Measurements from ENCODE around the gene NCAM2. TPM values are rescaled to one million over a fixed set of nuclear protein-coding genes. Genes with fewer than 3 reads are reported as not detected.
"Not testable (repeated sequence)": the region's sequence is repeated elsewhere in the genome, so short reads cannot be mapped to it uniquely, and the experiment has no call there.

NCAM2 gene
- total and polyA plus RNA-seq, 5 donors from 2014 or later = not detected

GRCh38 chr21:21387916-21388315 lies 389.7 kb downstream of the NCAM2 start:
- no peaks in the 10 kb centered on the region for H3K36me3 Mint-ChIP-seq
- no peaks in the 10 kb centered on the region for H3K4me1 Mint-ChIP-seq
- no peaks in the 10 kb centered on the region for H3K36me3 ChIP-seq (ENCODE audit: control insufficient read depth, insufficient read depth, low read length)
- H3K27me3 ChIP-seq (ENCODE audit: control insufficient read depth, insufficient read depth, low read length) = no peaks in the 10 kb centered on the region
- H3K4me1 ChIP-seq (ENCODE audit: control insufficient read depth, insufficient read depth, low read length, poor library complexity, severe bottlenecking) = no peaks in the 10 kb centered on the region
- H3K4me3 ChIP-seq (ENCODE audit: low read depth, low read length) = no peak overlapping the region
- no peak for ATAC-seq (ENCODE audit: low read depth in 2 of 2)
- H3K4me3 Mint-ChIP-seq = no peak overlapping the region
- DNase-seq = no peak
- H3K9me3 Mint-ChIP-seq = peaks cover 3 to 27% (median 6%) of the 10 kb centered on the region in 7 donors
- H3K27ac ChIP-seq (ENCODE audit: insufficient read depth, low read length, poor library complexity, severe bottlenecking) = no peak overlapping the region
- H3K9me3 ChIP-seq (ENCODE audit: control insufficient read depth in 2 of 2, low read length in 2 of 2) = peaks cover 2 to 11% of the 10 kb centered on the region in 2 experiments
- no peaks in the 10 kb centered on the region for H3K27me3 Mint-ChIP-seq
- no peak overlapping the region for H3K27ac Mint-ChIP-seq

GRCh38 chr21:21394064-21394463 lies 395.9 kb downstream of the NCAM2 start:
- H3K27me3 ChIP-seq (ENCODE audit: control insufficient read depth, insufficient read depth, low read length) = no peaks in the 10 kb centered on the region
- H3K27ac Mint-ChIP-seq = no peak overlapping the region
- DNase-seq = no peak
- no peak overlapping the region for H3K4me3 ChIP-seq (ENCODE audit: low read depth, low read length)
- H3K4me1 Mint-ChIP-seq = no peaks in the 10 kb centered on the region
- no peak overlapping the region for H3K27ac ChIP-seq (ENCODE audit: insufficient read depth, low read length, poor library complexity, severe bottlenecking)
- no peak overlapping the region for H3K4me3 Mint-ChIP-seq
- H3K9me3 Mint-ChIP-seq = peaks cover 4 to 34% (median 10%) of the 10 kb centered on the region in 7 donors
- H3K27me3 Mint-ChIP-seq = no peaks in the 10 kb centered on the region
- peaks cover 5 to 14% of the 10 kb centered on the region in 2 experiments for H3K9me3 ChIP-seq (ENCODE audit: control insufficient read depth in 2 of 2, low read length in 2 of 2)
- H3K36me3 ChIP-seq (ENCODE audit: control insufficient read depth, insufficient read depth, low read length) = no peaks in the 10 kb centered on the region
- no peaks in the 10 kb centered on the region for H3K36me3 Mint-ChIP-seq
- ATAC-seq (ENCODE audit: low read depth in 2 of 2) = no peak
- no peaks in the 10 kb centered on the region for H3K4me1 ChIP-seq (ENCODE audit: control insufficient read depth, insufficient read depth, low read length, poor library complexity, severe bottlenecking)

GRCh38 chr21:21396424-21396823 lies 398.2 kb downstream of the NCAM2 start:
- DNase-seq = no peak
- Histone ChIP-seq H3K9me3 (ENCODE audit: control insufficient read depth in 2 of 2, low read length in 2 of 2) (peaks cover 5 to 14% of the 10 kb centered on the region in 2 experiments), H3K4me1 (ENCODE audit: control insufficient read depth, insufficient read depth, low read length, poor library complexity, severe bottlenecking) (no peaks in the 10 kb centered on the region), H3K4me3 (ENCODE audit: low read depth, low read length) (no peak overlapping the region), H3K27me3 (ENCODE audit: control insufficient read depth, insufficient read depth, low read length) (no peaks in the 10 kb centered on the region), H3K36me3 (ENCODE audit: control insufficient read depth, insufficient read depth, low read length) (no peaks in the 10 kb centered on the region), H3K27ac (ENCODE audit: insufficient read depth, low read length, poor library complexity, severe bottlenecking) (no peak overlapping the region)
- Mint-ChIP-seq H3K4me3 (no peak overlapping the region), H3K9me3 (peaks cover 0 to 30% (median 10%) of the 10 kb centered on the region in 7 donors), H3K4me1 (no peaks in the 10 kb centered on the region), H3K36me3 (no peaks in the 10 kb centered on the region), H3K27me3 (no peaks in the 10 kb centered on the region), H3K27ac (no peak overlapping the region)
- no peak for ATAC-seq (ENCODE audit: low read depth in 2 of 2)

- Mint-ChIP-seq H3K27ac (no peak overlapping the region), H3K4me3 (no peak overlapping the region), H3K27me3 (no peaks in the 10 kb centered on the region), H3K9me3 (peaks cover 0 to 27% (median 10%) of the 10 kb centered on the region in 7 donors), H3K36me3 (no peaks in the 10 kb centered on the region), H3K4me1 (no peaks in the 10 kb centered on the region)
- DNase-seq = no peak
- ATAC-seq (ENCODE audit: low read depth in 2 of 2) = no peak
- H3K27ac ChIP-seq (ENCODE audit: insufficient read depth, low read length, poor library complexity, severe bottlenecking) = no peak overlapping the region
- H3K4me1 ChIP-seq (ENCODE audit: control insufficient read depth, insufficient read depth, low read length, poor library complexity, severe bottlenecking) = no peaks in the 10 kb centered on the region
- H3K4me3 ChIP-seq (ENCODE audit: low read depth, low read length) = no peak overlapping the region
- H3K27me3 ChIP-seq (ENCODE audit: control insufficient read depth, insufficient read depth, low read length) = no peaks in the 10 kb centered on the region
- H3K36me3 ChIP-seq (ENCODE audit: control insufficient read depth, insufficient read depth, low read length) = no peaks in the 10 kb centered on the region
- peaks cover 5 to 14% of the 10 kb centered on the region in 2 experiments for H3K9me3 ChIP-seq (ENCODE audit: control insufficient read depth in 2 of 2, low read length in 2 of 2)
Measured at GRCh38 chr21:21397464-21397863, 399.3 kb downstream of the NCAM2 start.

- Mint-ChIP-seq H3K4me1 (no peaks in the 10 kb centered on the region), H3K36me3 (no peaks in the 10 kb centered on the region), H3K4me3 (no peak overlapping the region), H3K27me3 (no peaks in the 10 kb centered on the region), H3K9me3 (peaks cover 4 to 15% (median 8%) of the 10 kb centered on the region in 7 donors), H3K27ac (no peak overlapping the region)
- Histone ChIP-seq H3K9me3 (ENCODE audit: control insufficient read depth in 2 of 2, low read length in 2 of 2) (peaks cover 2 to 20% of the 10 kb centered on the region in 2 experiments), H3K4me1 (ENCODE audit: control insufficient read depth, insufficient read depth, low read length, poor library complexity, severe bottlenecking) (no peaks in the 10 kb centered on the region), H3K27ac (ENCODE audit: insufficient read depth, low read length, poor library complexity, severe bottlenecking) (no peak overlapping the region), H3K27me3 (ENCODE audit: control insufficient read depth, insufficient read depth, low read length) (no peaks in the 10 kb centered on the region), H3K4me3 (ENCODE audit: low read depth, low read length) (no peak overlapping the region), H3K36me3 (ENCODE audit: control insufficient read depth, insufficient read depth, low read length) (no peaks in the 10 kb centered on the region)
- no peak for DNase-seq
- no peak for ATAC-seq (ENCODE audit: low read depth in 2 of 2)
Measured at GRCh38 chr21:21401444-21401843, 403.2 kb downstream of the NCAM2 start.

- not testable (repeated sequence) for H3K4me3 Mint-ChIP-seq, H3K27me3 Mint-ChIP-seq
Measured at GRCh38 chr21:21402187-21402586, 404.0 kb downstream of the NCAM2 start.

GRCh38 chr21:21404261-21404660 lies 406.1 kb downstream of the NCAM2 start:
- H3K4me3 Mint-ChIP-seq; H3K4me3 ChIP-seq (ENCODE audit: low read depth, low read length); H3K27me3 Mint-ChIP-seq; H3K36me3 ChIP-seq (ENCODE audit: control insufficient read depth, insufficient read depth, low read length); ATAC-seq (ENCODE audit: low read depth in 2 of 2); H3K9me3 ChIP-seq (ENCODE audit: control insufficient read depth in 2 of 2, low read length in 2 of 2); H3K27ac ChIP-seq (ENCODE audit: insufficient read depth, low read length, poor library complexity, severe bottlenecking); DNase-seq; H3K27ac Mint-ChIP-seq; H3K27me3 ChIP-seq (ENCODE audit: control insufficient read depth, insufficient read depth, low read length); H3K4me1 ChIP-seq (ENCODE audit: control insufficient read depth, insufficient read depth, low read length, poor library complexity, severe bottlenecking); H3K36me3 Mint-ChIP-seq; H3K4me1 Mint-ChIP-seq: not testable (repeated sequence)
- peaks cover 0 to 16% (median 6%) of the 10 kb centered on the region in 7 donors for H3K9me3 Mint-ChIP-seq

More at GRCh38 chr21:21402187-21402586, 404.0 kb downstream of the NCAM2 start:
- H3K27ac Mint-ChIP-seq; H3K36me3 Mint-ChIP-seq; H3K27me3 ChIP-seq (ENCODE audit: control insufficient read depth, insufficient read depth, low read length); ATAC-seq (ENCODE audit: low read depth in 2 of 2); H3K4me1 ChIP-seq (ENCODE audit: control insufficient read depth, insufficient read depth, low read length, poor library complexity, severe bottlenecking); H3K4me1 Mint-ChIP-seq; H3K27ac ChIP-seq (ENCODE audit: insufficient read depth, low read length, poor library complexity, severe bottlenecking); H3K36me3 ChIP-seq (ENCODE audit: control insufficient read depth, insufficient read depth, low read length); DNase-seq; H3K4me3 ChIP-seq (ENCODE audit: low read depth, low read length): not testable (repeated sequence)
- peaks cover 3 to 16% (median 8%) of the 10 kb centered on the region in 7 donors for H3K9me3 Mint-ChIP-seq
- peaks cover 2 to 13% of the 10 kb centered on the region in 2 experiments for H3K9me3 ChIP-seq (ENCODE audit: control insufficient read depth in 2 of 2, low read length in 2 of 2)

GRCh38 chr21:21406921-21407320 lies 408.7 kb downstream of the NCAM2 start:
- ATAC-seq (ENCODE audit: low read depth in 2 of 2) (no peak), DNase-seq (no peak)
- Mint-ChIP-seq H3K4me1 (no peaks in the 10 kb centered on the region), H3K9me3 (peaks cover 0 to 15% (median 6%) of the 10 kb centered on the region in 7 donors), H3K4me3 (no peak overlapping the region), H3K27me3 (no peaks in the 10 kb centered on the region), H3K27ac (no peak overlapping the region), H3K36me3 (no peaks in the 10 kb centered on the region)
- no peaks in the 10 kb centered on the region for H3K4me1 ChIP-seq (ENCODE audit: control insufficient read depth, insufficient read depth, low read length, poor library complexity, severe bottlenecking)
- no peaks in the 10 kb centered on the region for H3K36me3 ChIP-seq (ENCODE audit: control insufficient read depth, insufficient read depth, low read length)
- no peak overlapping the region for H3K4me3 ChIP-seq (ENCODE audit: low read depth, low read length)
- no peak overlapping the region for H3K27ac ChIP-seq (ENCODE audit: insufficient read depth, low read length, poor library complexity, severe bottlenecking)
- H3K9me3 ChIP-seq (ENCODE audit: control insufficient read depth in 2 of 2, low read length in 2 of 2) = peaks cover 0 to 7% of the 10 kb centered on the region in 2 experiments
- no peaks in the 10 kb centered on the region for H3K27me3 ChIP-seq (ENCODE audit: control insufficient read depth, insufficient read depth, low read length)
